IMR-90 (cell line): ENCODE measurements around the gene COX17. TPM values are rescaled to one million over a fixed set of nuclear protein-coding genes. Genes with fewer than 3 reads are reported as not detected.

ENCODE experiments used
- ATAC-seq: fragments of 200-7000 bp; cut with Tn5 transposase; 2 replicates; pipeline ENCODE4 v1.9.1; 2020; ENCODE audit warnings: low read depth, mild to moderate bottlenecking, moderate library complexity
- BruUV-seq: library from RNA; stranded (reverse); fragments of 400-500 nt; replicated peaks from 2 replicates; lab custom pipeline; 2021; lab: Mats Ljungman, UMichigan
- CTCF ChIA-PET: fragments of 300-600 bp; formaldehyde crosslinking; extraction: SDS; loops from one replicate; lab custom pipeline; 2021; ENCODE audit warnings: antibody characterized with exemption; lab: Yijun Ruan, JAX
- POLR2A ChIA-PET: fragments of 300-600 bp; sonication (Branson Sonifier 250); formaldehyde crosslinking; loops from one replicate; lab custom pipeline; 2022; ENCODE audit warnings: antibody characterized with exemption; ENCODE audit not compliant: unreplicated experiment; lab: Charles Lee
- DNase-seq: peaks from one replicate; pipeline ENCODE4 v3.0.0; 2013
- H2AFZ ChIP-seq: replicated peaks from 2 replicates; pipeline ENCODE3; 2013; ENCODE audit warnings: low read length, mild to moderate bottlenecking; ENCODE audit not compliant: poor library complexity
- H2AK5ac ChIP-seq: 2 replicates; pipeline ENCODE4 v1.6.1; 2013; ENCODE audit warnings: low read depth, low read length, inconsistent platforms
- H2AK9ac ChIP-seq: replicated peaks from 2 replicates; pipeline ENCODE3; 2013; ENCODE audit warnings: mild to moderate bottlenecking, low read depth, low read length, moderate library complexity; ENCODE audit not compliant: poor library complexity
- H2BK120ac ChIP-seq: 2 replicates; pipeline ENCODE4 v1.6.1; 2013; ENCODE audit warnings: low read depth, low read length, inconsistent platforms
- H2BK15ac ChIP-seq: 3 replicates; pipeline ENCODE4 v1.6.1; 2013; ENCODE audit warnings: low read depth, low read length, inconsistent platforms
- H2BK20ac ChIP-seq: 2 replicates; pipeline ENCODE4 v1.6.1; 2013; ENCODE audit warnings: low read depth, mild to moderate bottlenecking, inconsistent platforms, low read length, moderate library complexity
- H2BK5ac ChIP-seq: 2 replicates; pipeline ENCODE4 v1.6.1; 2013; ENCODE audit warnings: mild to moderate bottlenecking, low read depth, low read length, inconsistent platforms; ENCODE audit not compliant: poor library complexity, severe bottlenecking
- H3K14ac ChIP-seq: replicated peaks from 2 replicates; pipeline ENCODE4 v1.6.1; 2013; ENCODE audit warnings: low read depth, low read length, inconsistent platforms
- H3K18ac ChIP-seq: 2 replicates; pipeline ENCODE4 v1.6.1; 2013; ENCODE audit warnings: low read depth, low read length, control low read depth
- H3K23ac ChIP-seq: 2 replicates; pipeline ENCODE4 v1.6.1; 2013; ENCODE audit warnings: low read depth, low read length, inconsistent platforms
- H3K27ac ChIP-seq: 2 replicates; pipeline ENCODE4 v1.5.1; 2013; ENCODE audit warnings: mild to moderate bottlenecking, control low read depth, low read length; ENCODE audit not compliant: insufficient read depth
- H3K27me3 ChIP-seq: 2 replicates; pipeline ENCODE4 v1.6.1; 2013; ENCODE audit warnings: low read length; ENCODE audit not compliant: control insufficient read depth, insufficient read depth
- H3K36me3 ChIP-seq: 2 replicates; pipeline ENCODE4 v1.6.1; 2013; ENCODE audit warnings: low read length, mixed read lengths; ENCODE audit not compliant: control insufficient read depth, insufficient read depth
- H3K4ac ChIP-seq: 2 replicates; pipeline ENCODE4 v1.6.1; 2013; ENCODE audit warnings: low read depth, low read length, inconsistent platforms
- H3K4me1 ChIP-seq: 2 replicates; pipeline ENCODE4 v1.6.1; 2013; ENCODE audit warnings: low read length, mixed read lengths; ENCODE audit not compliant: control insufficient read depth, insufficient read depth
- H3K4me2 ChIP-seq: 2 replicates; pipeline ENCODE4 v1.6.1; 2013; ENCODE audit warnings: low read depth, mild to moderate bottlenecking, control low read depth, low read length, moderate library complexity
- H3K4me3 ChIP-seq: 2 replicates; pipeline ENCODE4 v1.5.1; 2013; ENCODE audit warnings: low read depth, mild to moderate bottlenecking, control low read depth, low read length, moderate library complexity; ENCODE audit not compliant: insufficient read depth
- H3K56ac ChIP-seq: 2 replicates; pipeline ENCODE4 v1.6.1; 2013; ENCODE audit warnings: low read length, inconsistent platforms; ENCODE audit not compliant: insufficient read depth; ENCODE audit errors: extremely low read depth
- H3K79me1 ChIP-seq, 2 experiments: 2 replicates each; pipeline ENCODE4 v1.6.1; 2013; ENCODE audit warnings: low read length in 2 of 2, inconsistent platforms in 1 of 2, low read depth in 1 of 2
- H3K9ac ChIP-seq: 2 replicates; pipeline ENCODE4 v1.6.1; 2013; ENCODE audit warnings: low read depth, low read length, control low read depth
- H3K9me1 ChIP-seq: 2 replicates; pipeline ENCODE4 v1.6.1; 2013; ENCODE audit warnings: low read length, inconsistent platforms; ENCODE audit not compliant: insufficient read depth
- H3K9me3 ChIP-seq: 2 replicates; pipeline ENCODE4 v1.6.1; 2013; ENCODE audit warnings: low read length; ENCODE audit not compliant: control insufficient read depth, insufficient read depth
- H4K20me1 ChIP-seq: 2 replicates; pipeline ENCODE4 v1.6.1; 2013; ENCODE audit warnings: low read length, inconsistent platforms; ENCODE audit not compliant: insufficient read depth
- H4K5ac ChIP-seq: 2 replicates; pipeline ENCODE4 v1.6.1; 2013; ENCODE audit warnings: mild to moderate bottlenecking, low read depth, low read length, control low read depth
- H4K8ac ChIP-seq, 2 experiments: 2 replicates each; pipeline ENCODE4 v1.6.1; 2013; ENCODE audit warnings: low read depth in 2 of 2, low read length in 2 of 2, control low read depth in 1 of 2, inconsistent platforms in 1 of 2
- H4K91ac ChIP-seq: 2 replicates; pipeline ENCODE4 v1.6.1; 2013; ENCODE audit warnings: low read depth, low read length, inconsistent platforms; ENCODE audit not compliant: insufficient read depth
- CEBPB ChIP-seq: IDR thresholded peaks from 2 replicates; pipeline ENCODE4 v1.6.1; 2012; ENCODE audit warnings: low read depth, low read length, improper control_type of control experiment
- CTCF ChIP-seq: conservative IDR thresholded peaks from 2 replicates; pipeline ENCODE4 v1.5.1; 2012; ENCODE audit warnings: mild to moderate bottlenecking, low read depth, low read length, improper control_type of control experiment
- RFX5 ChIP-seq: IDR thresholded peaks from 2 replicates; pipeline ENCODE4 v1.8.0; 2012; ENCODE audit warnings: low read depth, mild to moderate bottlenecking, low read length, moderate library complexity
- SMC3 ChIP-seq: fragments of 150-350 bp; IDR thresholded peaks from 2 replicates; pipeline ENCODE4 v1.6.1; 2016; ENCODE audit warnings: low read depth, mild to moderate bottlenecking, antibody characterized with exemption, low read length, moderate library complexity
- WGBS, 2 experiments: methylation state at CpG; one replicate each; pipeline versions ENCODE4 v1.1.5 to v1.1.7; 2013; ENCODE audit warnings: missing lambda C conversion rate in 2 of 2; ENCODE audit not compliant: insufficient read length in 1 of 2; ENCODE audit errors: extremely low coverage in 2 of 2; 5-methylcytosine and 5-hydroxymethylcytosine counted together
- dilution Hi-C: fragments of 300-500 bp; cut with HindIII; formaldehyde crosslinking; loops from one replicate; pipeline ENCODE4 v1.14.3; 2018; ENCODE audit warnings: low sequenced_read_pairs; ENCODE audit not compliant: unreplicated experiment
- in situ Hi-C: fragments of 300-500 bp; cut with MboI; formaldehyde crosslinking; loops from 3 replicates; pipeline ENCODE4 v1.14.3; 2019; ENCODE audit warnings: low sequenced_read_pairs, inconsistent platforms, mixed read lengths
- intact Hi-C: fragments of 100-400 bp; cut with micrococcal nuclease; formaldehyde crosslinking; loops from 2 replicates; pipeline ENCODE4 v1.10.0; 2022
- polyA plus RNA-seq, 3 experiments: library from polyadenylated mRNA; depleted of rRNA; stranded (reverse); fragments of >200 nt; gene quantifications; 2 replicates each; pipeline ENCODE4 v1.2.3, GENCODE V29; 2012; ENCODE audit warnings: low replicate concordance in 1 of 3
- total RNA-seq: library from RNA; depleted of rRNA; stranded (reverse); fragments of >200 nt; gene quantifications from 2 replicates; pipeline ENCODE4 v1.2.3, GENCODE V29; 2012

Gene COX17
- total and polyA plus RNA-seq, 2 of the 4 experiments (the other 2 are of a cell fraction) = 2.0 to 24.5 TPM

GRCh38 chr3:119715105-119715504, 37.9 kb upstream of the COX17 start:
- ChIA-PET CTCF (no interaction called here), POLR2A (no interaction called here)
- H3K27me3 ChIP-seq = peaks cover 3% of the 10 kb centered on the region
- H3K14ac ChIP-seq = no peak overlapping the region
- TF ChIP-seq RFX5 (no peak), CTCF (no peak), CEBPB (no peak), SMC3 (no peak)
- H2AK5ac ChIP-seq = no peak overlapping the region
- H3K36me3 ChIP-seq = no peaks in the 10 kb centered on the region
- no peaks in the 10 kb centered on the region for H3K9me1 ChIP-seq
- no peak overlapping the region for H2BK15ac ChIP-seq
- H3K56ac ChIP-seq = no peak overlapping the region
- no peak overlapping the region for H3K18ac ChIP-seq
- DNase-seq (no peak), ATAC-seq (no peak)
- no peak overlapping the region for H2AK9ac ChIP-seq
- H3K27ac ChIP-seq = no peak overlapping the region
- no TSS peak for BruUV-seq
- H3K9me3 ChIP-seq = no peaks in the 10 kb centered on the region
- no peak overlapping the region for H2BK120ac ChIP-seq
- no peak overlapping the region for H2BK20ac ChIP-seq
- H3K4me3 ChIP-seq = no peak overlapping the region
- no peak overlapping the region for H3K23ac ChIP-seq
- no peak overlapping the region for H2AFZ ChIP-seq
- H3K79me1 ChIP-seq = no peaks in the 10 kb centered on the region
- no peak overlapping the region for H4K8ac ChIP-seq
- H4K5ac ChIP-seq = no peak overlapping the region
- H2BK5ac ChIP-seq = no peak overlapping the region
- dilution Hi-C loops = no loop called here
- H3K9ac ChIP-seq = no peak overlapping the region
- no peak overlapping the region for H3K4ac ChIP-seq
- intact Hi-C loops = no loop called here
- H4K91ac ChIP-seq = no peak overlapping the region
- no peaks in the 10 kb centered on the region for H4K20me1 ChIP-seq
- H3K4me1 ChIP-seq = no peaks in the 10 kb centered on the region
- no peak overlapping the region for H3K4me2 ChIP-seq
- no CpG with 5 or more reads among the region's 2 CpGs for WGBS, 2 experiments
- in situ Hi-C loops = no loop called here
